NCI-H524 treated with DMSO at 0.1 percent for 48 hours (cell line): ENCODE measurements around the gene NLRP13.
"Not testable (repeated sequence)": the region's sequence is repeated elsewhere in the genome, so short reads cannot be mapped to it uniquely, and the experiment has no call there.

Source experiments
- DNase-seq: peaks from one replicate; lab custom pipeline; 2025; lab: John Stamatoyannopoulos, UW

NLRP13 gene

DNA sequence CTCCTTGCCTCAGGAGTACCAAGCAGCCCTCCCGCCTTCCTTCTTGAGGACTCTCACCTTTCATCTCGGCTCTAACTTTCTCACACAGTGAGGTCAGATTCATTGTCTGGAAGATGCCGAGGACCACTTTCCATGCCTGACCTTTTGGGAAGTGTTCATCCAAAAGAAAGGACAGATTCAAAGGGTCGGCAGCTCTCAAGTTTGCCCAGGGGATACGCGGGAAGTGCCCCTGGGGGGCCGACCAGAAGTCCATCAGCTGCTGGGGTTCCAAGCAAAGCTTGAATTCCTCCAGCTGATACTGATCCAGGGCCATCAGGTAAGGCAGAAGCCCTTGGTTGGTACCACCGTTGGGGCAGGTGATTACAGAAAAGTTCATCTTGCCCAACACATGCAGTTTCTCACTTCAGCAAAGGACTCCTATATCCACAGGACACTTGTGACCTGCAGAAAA is at the start of gene NLRP13:
TSS of gene NLRP13 (minus strand) at position 401 of the 451 bp plus-strand sequence. CDS start at position 376, 25 bp downstream.
- no peak for DNase-seq

- DNase-seq: no peak
These were observed 48.3 kb upstream of the NLRP13 start for GRCh38 chr19:55980415-55980814.

- no peak for DNase-seq
These were observed 41.8 kb upstream of the NLRP13 start for GRCh38 chr19:55973982-55974381.

- DNase-seq: no peak
These were observed 30.1 kb upstream of the NLRP13 start for GRCh38 chr19:55962186-55962585.

DNA sequence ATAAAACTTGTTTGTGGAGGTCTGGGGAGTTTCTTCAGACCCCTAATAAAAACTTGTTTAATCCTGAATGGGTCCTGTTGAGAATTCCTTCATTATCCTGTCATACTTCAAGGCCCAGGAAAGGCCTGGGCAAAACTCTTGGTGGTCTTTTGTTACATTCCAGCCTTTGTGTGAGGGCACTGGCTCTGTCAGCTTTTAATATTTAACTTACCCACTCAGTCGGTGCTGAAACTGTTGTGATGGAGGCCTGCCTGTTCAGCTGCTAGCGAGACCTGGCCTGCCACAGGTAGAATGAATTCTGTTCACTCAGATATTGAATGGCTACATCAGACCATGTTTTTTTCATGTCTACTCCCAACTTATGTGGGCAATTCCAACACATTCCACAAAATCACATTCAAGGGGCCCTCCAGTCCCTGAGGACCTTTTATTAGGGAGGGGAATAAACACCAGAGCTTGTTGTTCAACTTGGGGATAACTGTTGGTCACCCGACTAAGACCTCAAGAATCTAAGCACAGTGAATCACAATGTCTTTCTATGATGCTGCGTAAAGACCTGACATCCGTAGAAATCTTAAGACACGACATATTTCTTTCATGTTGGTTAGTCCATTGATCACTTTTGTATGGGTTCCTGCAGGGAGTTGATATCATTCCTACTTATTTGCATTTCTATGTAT is 28.0 kb upstream of the NLRP13 start:
- no peak for DNase-seq

GRCh38 chr19:55958356-55958755 is 26.2 kb upstream of the NLRP13 start:
- DNase-seq: no peak

DNA sequence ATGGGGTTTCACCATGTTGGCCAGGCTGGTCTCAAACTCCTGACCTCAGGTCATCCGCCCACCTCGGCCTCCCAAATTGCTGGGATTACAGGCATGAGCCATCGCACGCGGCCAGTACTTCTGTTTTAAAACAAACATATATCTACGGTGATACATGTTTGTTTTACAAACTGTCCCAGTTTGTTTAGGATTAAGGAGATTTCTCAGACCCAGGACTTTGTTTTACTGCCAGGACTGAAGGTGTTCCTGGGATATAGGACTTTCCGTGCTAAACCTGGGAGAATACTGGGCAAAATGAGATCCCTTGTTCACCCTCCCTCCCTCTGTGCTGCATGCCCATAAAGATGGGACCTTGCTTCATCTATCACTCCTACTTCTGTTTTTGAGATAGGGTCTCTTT is 24.3 kb upstream of the NLRP13 start:
- no peak for DNase-seq

DNA sequence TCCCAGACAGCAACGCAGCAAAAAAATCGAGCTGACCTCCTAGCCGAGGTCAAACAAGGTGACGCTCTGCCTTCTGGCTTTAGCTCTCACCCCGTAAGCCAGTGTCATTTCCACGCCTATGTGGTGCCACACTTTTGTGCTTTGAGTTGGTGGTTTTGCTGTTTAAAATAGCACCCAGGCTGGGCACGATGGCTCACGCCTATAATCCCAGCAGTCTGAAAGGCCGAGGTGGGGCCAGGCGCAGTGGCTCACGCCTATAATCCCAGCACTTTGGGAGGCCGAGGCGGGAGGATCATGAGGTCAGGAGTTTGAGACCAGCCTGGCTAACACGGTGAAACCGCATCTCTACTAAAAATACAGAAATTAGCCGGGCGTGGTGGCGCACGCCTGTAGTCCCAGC is 18.4 kb upstream of the NLRP13 start:
- not testable (repeated sequence) for DNase-seq

- no peak for DNase-seq
These were observed 15.4 kb upstream of the NLRP13 start, which contains the start of gene NLRP8 for GRCh38 chr19:55947532-55947931. Gene NLRP8, plus strand, starts transcription at chr19:55947832.

DNA sequence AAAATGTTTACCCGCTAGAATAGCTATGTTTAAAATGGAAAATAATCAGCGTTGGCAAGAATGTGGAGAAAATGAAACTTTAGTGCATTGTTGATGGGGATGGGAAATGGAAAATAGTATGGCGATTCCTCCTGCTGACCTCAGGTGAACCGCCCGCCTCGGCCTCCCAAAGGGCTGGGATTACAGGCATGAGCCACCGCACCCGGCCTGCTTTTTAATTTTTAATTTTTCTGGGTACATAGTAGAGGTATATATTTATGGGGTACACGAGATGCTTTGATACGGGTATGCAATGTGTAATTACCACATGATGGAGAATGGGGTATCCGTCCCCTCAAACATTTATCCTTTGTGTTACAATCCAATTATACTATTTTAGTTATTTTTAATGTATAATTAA is 8.2 kb upstream of the NLRP13 start:
- DNase-seq: no peak

DNA sequence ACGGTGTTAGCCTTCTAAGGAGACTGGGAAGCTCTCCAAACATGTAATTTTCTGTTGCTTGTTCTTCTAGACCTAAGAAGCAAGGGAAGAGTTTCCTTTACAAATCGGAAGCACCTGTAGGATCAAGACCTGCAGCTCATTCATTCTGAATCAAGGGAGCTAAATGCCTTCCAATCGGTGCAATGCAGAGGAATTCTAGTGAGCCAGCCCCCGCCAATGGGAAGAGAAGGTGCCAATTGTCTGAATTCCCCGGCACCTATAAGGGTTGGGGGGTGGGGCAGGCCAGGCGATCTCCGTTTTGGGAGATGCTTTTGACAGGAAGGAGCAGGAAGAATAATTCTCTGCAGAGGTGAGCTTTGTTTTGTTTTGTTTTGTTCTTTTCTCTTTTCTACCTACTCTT is 7.1 kb upstream of the NLRP13 start:
- DNase-seq: no peak

DNA sequence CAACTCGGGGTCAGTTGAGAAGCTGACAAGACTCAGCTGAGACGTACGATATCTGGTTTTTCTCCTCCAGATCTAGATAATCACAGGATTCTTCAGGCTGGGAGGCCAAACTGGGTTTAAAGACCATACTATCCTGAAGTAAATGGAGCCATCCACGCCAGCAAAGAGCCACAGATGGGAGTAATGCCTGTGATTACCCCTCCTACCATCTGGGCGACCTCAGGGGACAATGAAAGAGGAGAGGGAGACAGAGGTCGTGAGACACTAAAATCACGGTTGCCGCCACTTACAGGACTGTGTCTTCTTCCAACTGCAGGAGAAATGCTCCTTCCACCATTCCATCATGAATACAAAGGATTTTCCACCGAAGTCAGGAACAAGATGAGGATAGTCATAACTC is 3.1 kb upstream of the NLRP13 start:
- DNase-seq: no peak

- DNase-seq: no peak
These were observed 1.1 kb downstream of the NLRP13 start for GRCh38 chr19:55930996-55931515.

DNA sequence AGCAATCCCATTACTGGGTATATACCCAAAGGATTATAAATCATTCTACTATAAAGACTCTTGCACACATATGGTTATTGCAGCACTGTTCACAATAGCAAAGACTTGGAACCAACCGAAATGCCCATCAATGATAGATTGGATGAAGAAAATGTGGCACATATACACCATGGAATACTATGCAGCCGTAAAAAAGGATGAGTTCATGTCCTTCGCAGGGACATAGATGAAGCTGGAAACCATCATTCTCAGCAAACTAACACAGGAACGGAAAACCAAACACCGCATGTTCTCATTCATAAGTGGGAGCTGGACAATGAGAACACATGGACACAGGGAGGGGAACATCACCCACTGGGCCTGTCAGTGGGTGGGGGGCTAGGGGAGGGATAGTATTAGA is 2.9 kb downstream of the NLRP13 start:
- DNase-seq: not testable (repeated sequence)

GRCh38 chr19:55927991-55928390 is 4.1 kb downstream of the NLRP13 start:
- DNase-seq: no peak

GRCh38 chr19:55923556-55923955 is 8.6 kb downstream of the NLRP13 start:
- no peak for DNase-seq

- DNase-seq: no peak
These were observed 18.4 kb downstream of the NLRP13 start for GRCh38 chr19:55913643-55914268.

DNA sequence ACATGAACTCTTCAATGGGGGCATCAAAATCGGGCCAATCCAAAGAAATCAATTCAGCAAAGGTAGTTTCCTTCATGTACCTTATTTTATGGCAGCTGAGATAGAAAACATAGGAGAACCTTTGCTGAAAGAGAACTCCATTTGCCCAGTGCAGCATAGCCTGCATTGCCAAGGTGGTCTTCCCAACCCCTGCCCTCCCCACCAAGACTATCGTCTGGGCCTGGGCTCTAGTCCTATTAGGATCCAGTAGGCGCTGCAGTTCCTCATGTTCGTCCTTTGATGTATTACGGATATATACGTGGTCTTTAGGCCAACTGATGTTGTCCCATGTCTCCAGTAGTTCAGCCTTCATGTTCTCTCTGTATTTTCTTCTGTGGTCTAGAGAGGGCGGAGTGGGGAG is 19.2 kb downstream of the NLRP13 start:
- DNase-seq: no peak

- no peak for DNase-seq
These were observed 22.3 kb downstream of the NLRP13 start for GRCh38 chr19:55909801-55910200.

- DNase-seq: no peak
These were observed 24.4 kb downstream of the NLRP13 start for GRCh38 chr19:55907746-55908145.

DNA sequence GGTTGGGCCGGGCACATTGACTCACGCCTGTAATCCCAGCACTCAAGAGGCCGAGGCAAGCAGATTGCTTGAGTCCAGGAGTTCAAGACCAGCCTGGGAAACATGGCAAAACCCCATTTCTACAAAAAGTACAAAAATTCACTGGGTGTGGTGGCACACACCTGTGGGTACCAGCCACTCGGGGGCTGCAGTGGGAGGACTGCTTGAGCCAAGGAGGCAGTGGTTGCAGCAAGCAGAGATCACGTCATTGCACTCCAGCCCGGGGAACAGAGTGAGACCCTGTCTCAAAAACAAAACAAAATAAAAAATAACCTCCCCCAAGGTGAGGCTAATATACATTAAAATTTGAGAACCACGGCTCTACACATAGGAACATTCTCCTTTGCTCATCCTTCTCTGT is 24.9 kb downstream of the NLRP13 start:
- DNase-seq: no peak

DNA sequence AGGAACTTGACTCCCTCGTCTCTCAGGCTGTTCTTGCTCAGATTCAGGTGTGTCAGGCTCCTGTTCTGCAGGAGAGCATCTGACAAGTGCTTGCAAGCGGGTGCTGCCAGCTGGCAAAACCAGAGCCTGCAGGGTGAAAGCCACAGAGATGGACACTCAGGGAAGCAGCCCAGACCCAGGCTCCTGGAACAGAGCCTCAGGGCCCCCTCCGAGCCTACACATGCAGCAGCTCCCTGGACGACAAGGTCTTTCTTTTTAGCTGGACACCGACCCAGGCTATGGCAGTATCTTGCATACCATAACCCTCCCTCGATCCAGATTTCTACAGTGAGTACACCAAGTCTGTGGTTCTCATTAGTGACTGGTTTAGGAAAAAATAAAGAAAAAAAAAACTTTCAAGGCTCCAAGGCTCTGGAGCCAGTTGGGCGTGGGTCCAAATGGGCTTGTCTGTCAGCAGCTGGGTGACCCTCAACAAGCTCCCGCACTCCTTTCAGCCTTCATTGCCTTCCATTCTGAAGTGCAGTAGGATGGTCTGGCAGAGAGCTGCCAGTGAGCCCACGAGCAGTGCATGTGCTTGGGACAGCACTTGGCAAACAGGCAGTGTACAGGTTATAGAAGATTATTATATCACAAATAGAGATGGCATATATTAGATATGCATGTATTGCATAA is 29.9 kb downstream of the NLRP13 start:
- no peak for DNase-seq
